CD4-positive, alpha-beta T cell treated with Interleukin-2 at 100 ng/mL for 4 hours (primary cell): ENCODE measurements around the gene ZRANB1.

Experiments used
- DNase-seq: peaks from one replicate; pipeline ENCODE4 v3.0.0-alpha.2; 2020; ENCODE audit warnings: low spot score

The ZRANB1 gene

GRCh38 chr10:124994573-124995473 lies 52.9 kb downstream of the ZRANB1 start:
- no peak for DNase-seq

DNA sequence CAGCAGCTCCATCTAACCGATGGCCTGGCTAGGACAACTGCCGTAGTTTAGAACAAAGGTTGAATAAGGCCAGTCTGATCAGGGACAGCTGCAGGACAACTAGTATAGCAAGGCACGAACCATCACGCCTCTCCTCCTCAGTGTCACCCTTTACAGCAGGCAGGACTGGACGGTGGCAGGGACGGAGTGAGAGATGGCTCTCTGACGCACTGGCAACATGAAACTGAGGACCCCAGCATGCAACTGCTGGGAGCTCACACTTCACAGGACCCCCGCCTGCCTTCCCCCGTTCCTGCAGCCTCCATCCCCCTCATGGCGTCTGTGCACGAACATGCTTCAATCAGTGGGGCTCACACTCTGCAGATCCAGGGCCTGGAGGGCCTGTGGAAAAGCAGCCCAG lies 53.7 kb downstream of the ZRANB1 start:
- no peak for DNase-seq

GRCh38 chr10:124996127-124996853 lies 54.4 kb downstream of the ZRANB1 start:
- DNase-seq, result no peak

- no peak for DNase-seq
Observed at GRCh38 chr10:124996854-124997215, 54.9 kb downstream of the ZRANB1 start.

DNA sequence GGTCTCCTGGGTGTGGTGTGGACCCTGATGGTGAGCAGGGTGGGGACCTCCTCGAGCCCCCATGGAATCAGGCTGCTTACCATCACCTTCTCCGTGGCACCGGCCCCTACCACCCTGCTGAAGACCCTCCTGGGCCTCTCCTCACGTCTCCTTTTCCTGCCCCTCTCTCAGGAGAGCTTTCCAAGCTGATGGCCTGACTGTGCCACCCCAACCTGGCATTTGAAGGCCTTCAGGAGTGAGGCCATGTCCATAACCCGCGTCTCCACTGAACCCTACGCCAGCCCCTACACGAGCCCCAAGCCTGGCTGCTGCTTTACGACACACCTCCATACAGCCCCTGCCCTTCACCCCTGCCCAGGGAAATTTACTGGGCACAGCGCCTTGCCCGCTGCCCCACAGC lies 55.4 kb downstream of the ZRANB1 start:
- DNase-seq, result no peak

- no peak for DNase-seq
Observed at GRCh38 chr10:124997771-124998623, 56.1 kb downstream of the ZRANB1 start.

DNA sequence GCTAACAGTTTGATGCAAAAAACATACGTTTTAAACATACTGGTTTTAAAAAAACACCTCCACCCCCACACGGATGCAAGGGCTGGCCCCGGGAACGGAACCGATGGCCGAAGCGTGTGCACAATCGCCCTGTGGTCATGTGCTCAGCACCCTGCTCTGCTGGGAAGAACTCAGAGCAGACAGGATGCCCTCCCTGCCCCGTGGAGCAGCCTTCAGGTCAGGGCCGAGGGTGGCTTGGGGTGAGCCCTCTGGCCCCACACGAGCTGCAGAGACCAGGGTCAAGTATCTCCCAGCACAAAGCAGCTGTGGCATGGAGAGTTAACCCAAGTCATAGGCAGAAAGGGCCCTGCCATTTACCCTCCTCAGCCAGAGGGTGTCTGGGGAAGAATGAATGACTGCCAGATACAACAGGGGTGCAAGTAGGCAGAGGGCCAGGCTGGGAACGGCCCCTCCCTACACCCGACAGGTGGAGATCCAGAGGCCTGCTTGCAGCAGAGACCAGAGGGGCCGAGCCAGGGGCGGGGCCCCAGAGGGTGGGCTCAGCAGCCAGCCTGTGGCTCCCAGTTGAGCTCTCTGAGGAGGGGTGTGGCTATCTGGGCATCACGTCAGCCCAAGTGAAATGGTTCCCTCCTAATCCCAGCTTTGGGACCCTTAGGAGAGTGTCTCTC lies 56.8 kb downstream of the ZRANB1 start:
- DNase-seq, result no peak

GRCh38 chr10:124999433-125000365 lies 57.8 kb downstream of the ZRANB1 start:
- no peak for DNase-seq

DNA sequence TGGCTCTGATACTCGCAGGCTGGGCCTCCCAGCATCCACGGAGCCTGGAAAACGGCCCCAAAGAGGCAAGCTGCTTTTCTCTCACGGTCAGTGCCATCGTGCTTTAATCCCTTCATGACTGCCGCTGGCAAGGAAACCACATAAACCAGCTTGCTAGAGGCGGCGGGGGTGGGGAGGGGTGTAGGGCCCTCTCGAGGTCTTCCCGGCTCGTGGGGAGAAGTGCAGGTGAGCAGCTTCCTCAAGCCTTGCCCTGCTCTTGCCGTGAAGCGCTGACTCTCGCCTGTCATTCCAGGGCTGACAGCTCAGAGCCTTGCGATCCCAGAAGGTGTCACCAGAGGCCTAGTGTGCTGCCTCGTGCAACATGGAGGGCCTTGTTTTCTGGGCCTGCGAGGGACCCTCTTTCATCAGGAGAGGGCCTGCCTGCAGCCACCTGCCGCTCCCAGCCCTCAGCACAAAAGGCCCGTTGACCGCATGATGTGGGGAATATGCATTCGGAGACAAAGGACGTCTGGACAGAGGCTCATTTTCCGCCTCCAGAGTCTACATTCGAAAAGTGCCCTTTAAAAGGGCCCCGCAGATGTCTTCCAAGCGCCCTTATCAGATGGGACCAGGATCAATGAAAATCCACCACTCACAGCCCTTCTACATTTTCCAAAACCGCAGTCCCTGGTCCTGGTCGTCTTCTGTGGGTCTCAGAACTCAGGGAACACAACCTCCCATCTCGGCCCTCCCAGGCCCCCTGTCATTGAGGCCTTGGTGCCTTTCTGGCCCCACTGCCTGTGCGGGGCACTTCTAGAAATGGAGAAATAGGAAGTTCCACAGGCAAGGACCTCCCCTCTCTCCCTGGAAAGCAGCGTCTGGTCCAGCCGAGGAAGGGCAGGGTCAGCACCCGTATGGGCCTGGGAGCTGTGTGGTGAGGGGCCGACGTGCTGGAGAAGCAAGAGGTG lies 58.7 kb downstream of the ZRANB1 start:
- DNase-seq, result no peak

DNA sequence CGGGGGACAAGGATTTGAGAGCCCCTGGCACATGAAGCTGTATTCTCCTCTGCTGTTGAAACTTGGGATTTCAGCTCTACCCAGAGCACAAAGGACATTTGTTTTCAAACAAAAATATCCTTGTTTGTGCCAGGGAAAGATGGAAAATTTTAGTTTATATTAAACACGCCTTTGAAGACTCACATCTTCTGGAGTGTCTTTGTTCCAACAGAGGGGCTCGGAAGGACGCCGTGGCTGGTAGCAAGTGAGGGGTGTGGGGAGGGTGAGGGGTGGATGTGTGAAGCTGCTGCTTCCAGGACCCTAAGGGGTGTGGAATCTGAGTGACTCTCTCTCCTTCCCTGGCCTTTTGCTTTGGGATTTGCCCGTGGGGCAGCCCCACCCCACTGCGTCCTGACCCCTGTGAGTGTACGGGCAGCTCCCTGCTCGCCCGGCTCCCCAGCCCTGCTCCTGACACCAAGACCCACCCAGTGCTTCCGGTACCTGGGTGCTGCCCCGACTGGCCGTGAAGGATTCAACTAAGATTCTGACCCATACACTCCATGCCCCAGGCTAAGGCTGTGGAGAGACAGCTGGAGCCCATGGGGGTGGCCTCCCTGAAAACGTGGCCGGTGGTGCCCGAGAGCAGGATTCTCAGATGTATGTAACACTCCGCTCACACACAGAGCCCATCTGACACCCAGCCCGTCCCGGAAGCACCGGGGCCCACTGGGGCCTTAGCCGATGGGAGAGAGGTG lies 59.6 kb downstream of the ZRANB1 start:
- DNase-seq, result no peak

DNA sequence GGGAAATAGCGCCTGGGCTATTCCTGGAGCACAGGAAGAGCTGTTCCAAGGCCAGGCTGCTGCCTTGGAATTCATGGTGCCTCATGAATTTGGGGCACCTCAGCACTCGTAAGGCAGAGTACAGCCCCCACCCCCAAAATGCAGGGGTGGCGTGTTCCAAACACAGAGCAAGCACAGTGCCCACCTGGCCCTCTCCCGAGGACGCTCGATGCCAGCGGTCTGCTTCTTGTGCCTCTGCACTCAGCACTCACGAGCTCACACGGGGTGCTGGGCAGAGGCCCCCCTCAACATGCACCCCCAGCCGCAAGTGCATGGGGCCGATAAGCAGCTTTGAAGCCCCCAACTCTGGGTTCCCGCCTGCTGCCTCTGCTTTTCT lies 60.1 kb downstream of the ZRANB1 start:
- DNase-seq, result no peak

DNA sequence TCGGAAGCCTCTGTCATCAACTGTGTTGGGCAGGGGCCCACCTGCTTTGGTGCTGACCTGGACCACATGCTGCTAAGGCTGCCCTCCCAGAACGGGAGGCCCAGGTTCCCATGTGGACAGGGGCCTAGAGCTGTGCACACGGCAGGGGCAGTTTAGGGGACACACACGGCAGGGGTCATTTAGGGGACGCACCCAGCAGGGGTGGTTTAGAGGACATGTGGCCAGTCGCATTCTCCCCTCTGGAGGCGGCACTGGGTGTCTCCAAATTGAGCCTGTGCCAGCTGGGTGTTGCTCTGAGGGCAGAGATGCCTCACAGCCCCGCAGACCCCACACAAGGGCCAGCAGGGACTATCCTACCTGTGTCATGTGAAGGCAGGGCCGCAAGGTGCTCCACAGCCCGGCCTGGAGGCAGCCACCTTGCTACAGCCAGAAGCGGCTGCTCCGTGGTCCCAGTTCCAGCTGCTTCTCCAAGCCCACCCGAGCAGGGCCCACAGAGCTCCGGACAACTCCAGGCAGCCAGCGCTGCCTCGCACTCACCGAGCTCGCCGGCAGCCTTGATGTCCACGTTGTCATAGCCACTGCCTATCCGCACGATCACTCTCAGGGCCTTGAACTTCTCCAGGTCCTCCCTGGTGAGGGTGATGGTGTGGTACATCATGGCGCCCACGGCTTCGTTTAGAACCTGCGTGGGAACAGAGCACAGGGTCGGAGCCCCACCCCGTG lies 60.7 kb downstream of the ZRANB1 start:
- DNase-seq, result no peak

GRCh38 chr10:125003146-125003900 lies 61.4 kb downstream of the ZRANB1 start:
- no peak for DNase-seq

DNA sequence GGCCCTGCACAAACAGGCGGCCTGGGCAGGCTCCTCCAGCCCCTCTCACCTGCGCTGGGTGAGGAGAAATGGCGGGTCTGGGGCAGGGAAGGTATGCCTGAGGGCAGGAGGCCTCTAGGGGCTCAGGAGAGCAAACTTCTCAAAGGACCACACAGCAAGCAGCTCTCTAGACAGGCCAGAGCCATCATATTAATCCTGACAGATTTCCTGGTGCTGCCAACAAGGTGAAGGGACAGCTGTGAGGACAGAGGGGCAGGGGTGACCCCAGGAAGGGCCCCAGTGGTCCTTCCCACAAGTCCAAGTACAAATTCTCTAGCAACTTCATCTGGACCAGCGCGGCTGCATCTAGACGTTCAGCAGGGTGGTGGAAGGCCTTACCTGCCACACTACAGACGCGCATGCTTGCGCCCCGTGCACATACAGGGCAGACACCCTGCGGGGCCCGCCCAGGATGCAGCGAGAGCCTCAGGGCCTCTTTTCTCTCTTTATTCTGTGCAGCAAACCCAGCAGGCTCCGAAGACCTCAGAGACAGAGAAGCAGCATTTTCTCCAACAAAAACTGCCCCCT lies 62.1 kb downstream of the ZRANB1 start:
- DNase-seq, result no peak

GRCh38 chr10:125004571-125005311 lies 62.8 kb downstream of the ZRANB1 start:
- no peak for DNase-seq
